Airway epithelial cell (primary cell): ENCODE data around the gene TLR3. TPM values are rescaled to one million over a fixed set of nuclear protein-coding genes. Genes with fewer than 3 reads are reported as not detected.

Experiments
- total RNA-seq: library from RNA; depleted of rRNA; stranded (reverse); fragments of >200 nt; gene quantifications from 2 replicates; pipeline ENCODE4 v1.2.3, GENCODE V29; 2015

The TLR3 gene
- total RNA-seq: 2.4 and 3.3 TPM in 2 replicates

DNA sequence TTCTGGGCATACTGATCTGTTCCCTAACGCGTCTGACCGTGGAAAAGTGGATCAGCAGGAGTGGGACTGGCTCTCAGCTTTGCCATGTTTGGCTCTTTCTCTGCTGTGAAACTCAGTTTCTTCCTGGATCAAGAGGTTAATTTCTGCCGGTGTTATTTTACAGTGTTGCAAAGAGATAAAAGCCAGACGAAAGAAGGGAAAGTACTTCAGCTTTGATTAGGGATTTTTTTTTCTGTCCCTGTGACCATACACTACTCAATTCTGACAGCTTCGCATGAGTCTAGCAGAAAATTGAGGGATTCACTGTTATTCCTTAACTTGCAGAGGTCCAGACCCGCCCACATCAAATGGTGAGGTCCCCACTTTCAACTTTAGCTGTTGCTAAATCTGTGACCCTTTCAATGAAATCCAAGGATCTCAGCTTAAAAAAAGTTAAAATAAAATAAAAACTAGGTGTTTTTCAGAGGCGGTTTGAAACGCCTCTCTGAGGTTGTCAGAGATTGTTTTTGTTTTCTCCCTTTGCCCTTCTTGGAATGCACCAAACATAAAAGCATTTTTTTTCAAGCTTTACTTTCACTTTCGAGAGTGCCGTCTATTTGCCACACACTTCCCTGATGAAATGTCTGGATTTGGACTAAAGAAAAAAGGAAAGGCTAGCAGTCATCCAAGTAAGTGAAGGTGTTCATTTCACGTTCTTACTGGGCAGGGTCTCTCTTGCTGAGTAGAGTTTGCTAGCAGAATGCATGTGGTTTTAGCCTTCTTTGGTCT lies at the start of gene TLR3:
Gene TLR3 (plus strand): TSS at position 576 of the 768 bp plus-strand sequence. CDS start 7,464 bp downstream, outside the sequence.

DNA sequence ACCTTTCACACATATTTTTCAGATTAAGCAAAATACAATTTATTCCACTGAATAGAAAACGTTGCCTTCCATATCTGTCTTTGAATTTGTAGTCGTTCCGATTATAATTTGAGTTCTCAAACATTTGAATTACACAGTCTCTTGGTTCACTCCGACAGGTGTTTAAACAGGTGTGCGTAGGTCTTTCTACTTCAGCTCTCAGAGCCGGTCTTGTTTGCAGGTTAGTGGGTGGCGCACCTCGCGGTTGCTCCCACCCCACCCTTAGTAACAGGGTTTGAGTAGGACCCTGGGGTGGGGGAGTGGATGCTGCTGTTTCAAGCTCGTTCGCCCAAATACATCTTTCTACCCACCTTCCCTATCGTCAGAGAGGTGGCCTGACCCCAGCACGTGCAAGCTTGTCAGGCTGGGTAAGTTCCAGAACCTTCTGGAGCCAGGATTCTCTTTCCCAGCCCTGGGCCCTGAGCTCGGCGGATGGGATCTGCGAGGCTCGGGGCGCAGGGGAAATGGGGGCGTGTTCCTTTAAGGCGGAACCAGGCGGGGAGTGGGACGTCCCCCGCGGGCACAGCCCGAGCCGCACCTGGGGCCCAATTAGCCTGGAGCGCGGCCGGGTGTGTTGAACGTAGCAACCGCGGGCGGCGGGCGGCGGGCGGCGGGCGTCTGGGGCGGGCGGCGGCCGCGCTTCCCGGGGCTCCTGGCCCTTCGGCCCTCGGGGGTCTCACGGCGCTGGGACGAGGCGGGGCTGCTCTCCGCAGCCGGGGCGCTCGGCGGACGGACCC lies 35.3 kb downstream of the TLR3 start, which contains the start of gene FAM149A:
Gene FAM149A (plus strand): TSS at position 591 of the 776 bp plus-strand sequence.

Other genes starting within 250 kb of the TLR3 start
- gene FAM149A, start 35.5 kb downstream of the TLR3 start, total RNA-seq: 1.3 and 2.4 TPM in 2 replicates
- 4.4 and 4.6 TPM in 2 replicates for gene CYP4V2, start 122.4 kb downstream of the TLR3 start, total RNA-seq
- gene KLKB1, start 158.4 kb downstream of the TLR3 start, total RNA-seq: not detected in 2 replicates
- not detected in 2 replicates for gene F11, start 197.0 kb downstream of the TLR3 start, total RNA-seq